IPS DF 4.7 (cell line): Measurements from ENCODE around the gene ATG7.
"Not testable (repeated sequence)": the region's sequence is repeated elsewhere in the genome, so short reads cannot be mapped to it uniquely, and the experiment has no call there.

Source experiments
- DNase-seq: peaks from one replicate; pipeline ENCODE4 v3.0.0-alpha.2; 2013; ENCODE audit warnings: low spot score; ENCODE audit errors: extremely low read depth

Gene ATG7

GRCh38 chr3:11291808-11292207, 19.6 kb downstream of the ATG7 start:
- no peak for DNase-seq

GRCh38 chr3:11297126-11297525, 24.9 kb downstream of the ATG7 start:
- no peak for DNase-seq

GRCh38 chr3:11300970-11301369, 28.8 kb downstream of the ATG7 start:
- no peak for DNase-seq

- no peak for DNase-seq
Observed at GRCh38 chr3:11302444-11302843, 30.2 kb downstream of the ATG7 start.

GRCh38 chr3:11304175-11304574, 32.0 kb downstream of the ATG7 start:
- DNase-seq, result no peak

- no peak for DNase-seq
Observed at GRCh38 chr3:11305509-11305908, 33.3 kb downstream of the ATG7 start.

GRCh38 chr3:11306817-11307589, 34.8 kb downstream of the ATG7 start:
- no peak for DNase-seq

- DNase-seq, result no peak
Observed at GRCh38 chr3:11307830-11308432, 35.7 kb downstream of the ATG7 start.

- no peak for DNase-seq
Observed at GRCh38 chr3:11310258-11310657, 38.1 kb downstream of the ATG7 start.

GRCh38 chr3:11312166-11312565, 40.0 kb downstream of the ATG7 start:
- DNase-seq, result no peak

- DNase-seq, result no peak
Observed at GRCh38 chr3:11317300-11317699, 45.1 kb downstream of the ATG7 start.

GRCh38 chr3:11322931-11323330, 50.7 kb downstream of the ATG7 start:
- no peak for DNase-seq

- no peak for DNase-seq
Observed at GRCh38 chr3:11323813-11324212, 51.6 kb downstream of the ATG7 start.

- no peak for DNase-seq
Observed at GRCh38 chr3:11327619-11328018, 55.4 kb downstream of the ATG7 start.

GRCh38 chr3:11328196-11328945, 56.2 kb downstream of the ATG7 start:
- no peak for DNase-seq

GRCh38 chr3:11329777-11330176, 57.6 kb downstream of the ATG7 start:
- DNase-seq, result no peak

GRCh38 chr3:11331101-11331500, 58.9 kb downstream of the ATG7 start:
- no peak for DNase-seq

- DNase-seq, result peak; percentile 14
Observed at GRCh38 chr3:11335056-11335608, 62.9 kb downstream of the ATG7 start.

GRCh38 chr3:11339541-11339940, 67.3 kb downstream of the ATG7 start:
- no peak for DNase-seq

GRCh38 chr3:11346416-11346815, 74.2 kb downstream of the ATG7 start:
- no peak for DNase-seq

- not testable (repeated sequence) for DNase-seq
Observed at GRCh38 chr3:11348877-11349276, 76.7 kb downstream of the ATG7 start.

GRCh38 chr3:11349446-11349845, 77.2 kb downstream of the ATG7 start:
- DNase-seq, result no peak
